Dedifferentiated amniotic fluid mesenchymal stem cell (primary cell): ENCODE results near the gene GIPC3.
"Not testable (repeated sequence)": the region's sequence is repeated elsewhere in the genome, so short reads cannot be mapped to it uniquely, and the experiment has no call there.

ENCODE experiments used
- DNase-seq: peaks from one replicate; pipeline ENCODE4 v3.0.0-alpha.2; 2016; ENCODE audit errors: extremely low spot score

GIPC3 gene

GRCh38 chr19:3576696-3577443 lies 8.4 kb upstream of the GIPC3 start:
- no peak for DNase-seq

GRCh38 chr19:3577723-3578344 lies 7.4 kb upstream of the GIPC3 start:
- no peak for DNase-seq

GRCh38 chr19:3578390-3578789 lies 6.9 kb upstream of the GIPC3 start:
- DNase-seq, result no peak

GRCh38 chr19:3580156-3580934 lies 4.9 kb upstream of the GIPC3 start:
- DNase-seq, result peak; percentile 76

DNA sequence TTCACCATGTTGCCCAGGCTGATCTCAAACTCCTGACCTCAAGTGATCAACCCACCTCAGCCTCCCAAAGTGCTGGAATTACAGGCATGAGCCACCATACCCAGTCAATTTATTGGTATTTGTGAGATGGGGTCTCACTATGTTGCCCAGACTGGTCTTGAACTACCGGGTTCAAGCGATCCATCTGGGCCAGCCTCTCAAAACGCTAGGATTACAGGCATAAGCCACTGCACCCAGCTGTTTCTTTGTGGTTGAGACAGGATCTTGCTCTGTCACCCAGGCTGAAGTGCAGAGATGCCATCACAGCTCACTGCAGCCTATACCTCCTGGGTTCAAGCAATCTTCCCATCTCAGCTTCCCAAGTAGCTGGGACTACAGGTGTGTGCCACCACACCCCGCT lies 3.5 kb upstream of the GIPC3 start:
- DNase-seq, result not testable (repeated sequence)

GRCh38 chr19:3584036-3584802 lies 1.1 kb upstream of the GIPC3 start:
- DNase-seq, result not testable (repeated sequence)

DNA sequence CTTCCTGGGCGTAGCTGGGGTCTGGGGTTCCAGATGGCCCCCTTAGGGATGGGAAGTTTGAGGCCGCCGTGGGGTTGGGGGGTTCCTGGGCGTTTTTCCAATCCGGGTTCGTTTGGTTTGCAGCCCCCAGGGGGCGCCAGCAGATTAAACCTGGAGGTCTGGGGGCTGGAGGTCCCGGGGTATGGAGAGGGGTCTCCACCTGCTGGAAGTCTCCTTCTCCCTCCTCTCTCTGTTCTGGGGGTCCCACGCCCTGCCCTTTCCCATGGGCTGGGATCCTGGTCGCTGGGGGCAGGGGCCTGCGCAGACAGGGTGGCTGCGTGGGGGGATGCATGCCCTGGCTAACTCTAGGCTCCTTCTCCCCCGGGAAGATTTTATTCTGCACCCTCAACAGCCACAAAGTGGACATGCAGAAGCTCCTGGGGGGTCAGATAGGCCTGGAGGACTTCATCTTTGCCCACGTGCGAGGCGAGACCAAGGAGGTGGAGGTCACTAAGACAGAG lies 899 bp downstream of the GIPC3 start:
- DNase-seq, result no peak

DNA sequence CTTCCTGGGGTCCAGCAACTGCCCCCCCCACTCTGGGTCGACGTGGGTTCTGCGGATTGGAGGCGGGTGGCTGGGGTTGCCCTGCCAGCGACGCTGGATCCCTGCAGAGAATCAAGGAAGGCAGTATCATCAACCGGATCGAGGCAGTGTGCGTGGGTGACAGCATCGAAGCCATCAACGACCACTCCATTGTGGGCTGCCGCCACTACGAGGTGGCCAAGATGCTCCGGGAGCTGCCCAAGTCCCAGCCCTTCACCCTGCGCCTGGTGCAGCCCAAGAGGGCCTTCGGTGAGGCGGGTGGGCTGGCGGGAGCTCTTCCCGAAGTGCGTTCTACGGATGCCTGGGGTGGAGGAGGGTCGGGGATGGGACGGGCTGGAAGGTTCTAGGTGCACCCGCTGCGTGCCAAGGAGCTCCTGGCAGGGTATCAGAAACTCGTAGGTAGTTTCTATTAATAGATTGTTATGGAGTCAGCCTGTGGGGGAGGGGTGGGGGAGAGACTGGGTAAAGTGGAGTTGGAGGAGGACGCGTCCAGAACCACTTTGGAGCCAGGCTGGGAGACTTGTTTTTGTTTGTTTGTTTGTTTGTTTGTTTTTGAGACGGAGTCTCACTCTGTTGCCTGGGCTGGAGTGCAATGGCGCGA lies 1.5 kb downstream of the GIPC3 start:
- no peak for DNase-seq

DNA sequence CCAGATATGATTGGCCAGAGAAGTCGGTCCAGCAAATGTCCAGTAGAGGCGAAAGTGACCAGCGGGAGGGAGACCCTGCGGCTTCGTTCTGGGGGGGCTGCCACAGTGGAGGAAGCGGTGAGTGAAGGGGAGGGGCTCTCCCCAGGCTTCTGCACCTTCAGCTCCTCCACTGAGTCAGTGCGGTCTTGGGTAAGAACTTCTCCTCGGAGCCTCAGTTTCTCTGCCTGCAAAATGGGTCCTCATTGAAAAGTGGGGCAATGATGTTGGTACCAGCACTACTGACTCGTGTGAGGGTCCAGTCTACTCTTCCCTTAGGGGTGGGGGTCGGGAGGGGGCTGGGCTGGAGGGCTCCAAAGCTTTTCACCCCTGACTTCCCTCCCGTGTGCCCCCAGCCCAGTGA lies 4.2 kb downstream of the GIPC3 start:
- no peak for DNase-seq

GRCh38 chr19:3589949-3590348 lies 4.7 kb downstream of the GIPC3 start:
- DNase-seq, result no peak

DNA sequence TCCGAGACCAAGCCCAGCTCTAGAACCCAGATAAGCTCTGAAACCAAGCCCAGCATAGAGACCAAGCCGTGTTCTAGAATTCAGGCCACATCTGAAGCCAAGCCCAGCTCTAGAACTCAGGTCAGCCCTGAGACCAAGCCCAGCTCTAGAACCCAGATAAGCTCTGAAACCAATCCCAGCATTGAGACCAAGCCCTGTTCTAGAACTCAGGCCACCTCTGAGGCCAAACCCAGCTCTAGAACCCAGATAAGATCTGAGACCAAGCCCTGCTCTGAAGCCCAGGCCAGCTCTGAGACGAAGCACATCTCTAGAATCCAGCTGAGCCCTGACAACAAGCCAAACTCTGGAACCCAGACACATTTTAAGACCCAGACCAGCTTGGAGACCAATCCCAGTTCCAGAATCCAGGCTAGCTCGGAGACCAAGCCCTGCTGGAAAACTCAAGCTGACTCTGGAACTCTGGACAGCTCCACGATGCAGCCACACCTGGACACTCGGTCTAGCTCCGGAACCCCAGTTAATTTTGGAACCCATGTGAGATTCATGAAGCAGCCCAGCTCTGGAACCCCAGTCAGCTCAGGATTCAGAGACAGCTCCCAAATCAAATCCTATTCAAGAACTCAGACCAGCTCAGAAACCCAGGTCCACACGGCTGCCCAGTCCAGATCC lies 5.8 kb downstream of the GIPC3 start:
- no peak for DNase-seq

DNA sequence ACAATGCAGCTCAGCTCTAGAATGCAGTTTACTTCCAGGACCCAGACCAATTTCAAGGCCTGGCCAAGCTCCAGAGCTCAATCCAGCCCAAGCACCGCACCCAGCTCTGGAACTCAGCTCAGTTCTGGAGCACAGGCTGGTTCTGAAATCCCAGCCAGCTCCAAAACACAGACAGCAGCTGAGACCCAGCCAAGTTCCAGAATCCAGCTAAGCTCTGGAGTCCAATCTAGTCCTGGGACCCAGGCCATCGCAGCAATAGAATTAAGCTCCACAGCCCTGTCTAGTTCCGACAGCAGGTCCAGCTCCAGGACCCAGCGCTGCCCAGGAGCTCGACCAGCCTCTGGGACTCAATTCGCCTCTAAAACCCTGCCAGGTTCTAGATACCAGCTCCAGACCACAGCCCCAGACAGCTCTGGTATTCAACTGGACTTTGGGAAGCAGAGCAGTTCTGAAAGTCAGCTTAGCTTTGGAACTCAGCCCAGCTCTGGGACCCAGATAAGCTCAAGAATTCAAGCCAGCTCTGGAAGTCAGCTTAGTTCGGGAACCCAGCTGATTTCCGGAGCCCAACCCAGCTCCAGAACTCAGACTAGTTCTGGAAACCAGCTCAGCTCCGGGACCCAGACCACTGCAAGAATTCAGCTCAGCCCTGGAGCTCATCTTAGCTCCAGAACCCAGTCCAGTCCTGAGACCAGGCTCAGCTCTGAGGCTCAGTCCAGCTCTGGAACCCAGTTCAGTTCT lies 6.8 kb downstream of the GIPC3 start:
- no peak for DNase-seq

GRCh38 chr19:3593156-3593555 lies 7.9 kb downstream of the GIPC3 start:
- no peak for DNase-seq

DNA sequence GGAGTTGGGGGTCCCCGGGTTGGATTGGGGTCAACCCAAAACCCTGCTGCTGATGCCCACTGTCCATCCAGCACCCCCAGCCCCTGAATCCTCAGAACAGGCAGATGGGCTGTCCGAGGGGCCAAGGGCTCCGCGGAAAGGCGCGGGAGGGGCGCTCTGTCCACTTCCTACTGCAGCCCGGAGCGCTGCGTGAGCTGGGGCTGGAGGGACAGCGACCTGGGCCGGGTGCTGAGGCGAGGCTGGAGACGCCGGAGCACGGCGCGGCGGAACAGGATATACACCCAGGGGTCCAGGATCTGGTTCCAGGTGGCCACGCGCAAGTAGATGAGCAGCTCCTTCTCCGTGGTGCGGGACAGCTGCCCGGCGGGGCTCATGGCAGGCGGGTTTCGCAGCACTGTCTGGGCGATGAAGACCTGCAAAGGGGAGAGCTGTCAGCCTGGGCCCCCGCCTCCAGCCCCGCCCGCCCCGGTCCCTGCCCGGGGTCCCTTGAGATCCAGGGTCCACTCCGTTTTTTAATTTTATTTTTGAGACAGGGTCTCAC lies 10.3 kb downstream of the GIPC3 start:
- DNase-seq, result no peak

GRCh38 chr19:3599776-3600187 lies 14.5 kb downstream of the GIPC3 start:
- no peak for DNase-seq

GRCh38 chr19:3601021-3601420 lies 15.7 kb downstream of the GIPC3 start:
- no peak for DNase-seq

- DNase-seq, result no peak
Observed at GRCh38 chr19:3603121-3603811, 18.0 kb downstream of the GIPC3 start.

DNA sequence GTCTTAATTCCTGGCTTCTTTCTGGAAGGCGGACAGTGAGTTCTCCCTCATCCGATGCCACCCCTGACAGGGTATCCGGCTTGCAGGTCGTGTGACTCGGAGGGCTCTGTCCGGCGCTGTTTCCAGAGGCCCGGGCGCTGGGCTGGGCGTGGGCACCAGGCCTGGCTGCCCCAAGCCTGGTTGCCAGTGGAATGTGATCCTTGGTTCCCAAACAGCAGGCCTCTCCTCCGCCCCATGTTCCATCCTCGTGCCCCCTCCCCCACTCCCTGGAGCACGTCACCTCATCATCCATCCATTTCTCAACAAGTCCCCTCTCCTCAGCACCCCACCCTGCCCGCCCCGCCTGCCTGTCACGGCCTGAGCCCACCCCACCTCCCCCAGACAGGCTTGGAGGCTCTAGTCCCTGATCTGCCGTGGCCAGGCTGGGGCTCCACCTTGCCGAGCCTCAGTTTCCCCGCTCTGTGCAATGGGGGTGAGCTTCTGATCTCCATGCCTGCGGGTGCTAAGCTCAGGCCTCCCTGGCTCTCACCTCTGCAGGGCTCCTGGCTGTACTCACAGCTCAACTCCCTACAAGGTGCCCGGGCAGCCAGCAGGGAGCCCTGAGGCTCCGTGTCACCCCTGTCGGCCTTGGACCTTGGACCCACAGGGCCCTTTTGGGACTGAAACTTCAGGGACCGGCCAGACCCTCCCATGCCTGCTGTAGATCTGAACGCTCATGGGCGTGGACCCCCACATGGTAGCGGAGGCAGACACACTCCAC lies 19.1 kb downstream of the GIPC3 start:
- no peak for DNase-seq

DNA sequence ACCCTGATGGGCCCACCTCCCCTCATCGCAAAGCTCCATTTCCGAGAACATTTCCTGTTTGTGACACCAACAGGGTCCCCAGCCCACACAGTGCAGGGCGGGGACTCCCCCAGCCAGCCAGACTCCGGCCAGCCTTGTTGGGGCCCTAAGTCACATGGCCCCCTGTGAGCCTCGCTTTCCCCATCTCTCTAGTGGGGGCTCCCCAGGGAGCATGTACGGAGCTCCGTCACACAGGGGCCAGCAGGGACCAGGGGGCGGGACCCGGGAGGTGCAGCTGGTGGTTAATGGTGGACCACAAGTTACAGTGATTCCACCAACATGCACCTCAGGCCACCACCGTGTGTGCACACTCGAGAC lies 19.7 kb downstream of the GIPC3 start:
- DNase-seq, result no peak
